ENCODE measurements around the gene SMARCB1. TPM values are rescaled to one million over a fixed set of nuclear protein-coding genes. Genes with fewer than 3 reads are reported as not detected.
A peak's percentile ranks its signal among the peaks of the same experiment; 100 is the strongest.

SMARCB1 gene
- total and polyA plus RNA-seq, 2 experiments from 2014 or later = 114 to 132 TPM

- no peak overlapping the region for H3K4me3 Mint-ChIP-seq
Measured at GRCh38 chr22:23764899-23765881, 21.6 kb upstream of the SMARCB1 start.

GRCh38 chr22:23767303-23767672 lies 19.5 kb upstream of the SMARCB1 start:
- no peaks in the 10 kb centered on the region for H3K9me3 Mint-ChIP-seq
- H3K27ac Mint-ChIP-seq = no peak overlapping the region
- Histone ChIP-seq H3K27ac (ENCODE audit: low read depth) (no peak overlapping the region), H3K79me2 (replicated peaks; ENCODE audit: insufficient read depth) (no peaks in the 10 kb centered on the region), H3K4me1 (ENCODE audit: insufficient read depth) (peaks cover 29% of the 10 kb centered on the region), H3K4me3 (peak overlapping the region; percentile 92), H3K27me3 (ENCODE audit: insufficient read depth) (peaks cover 20% of the 10 kb centered on the region), H3K9me2 (ENCODE audit: insufficient read depth) (no peaks in the 10 kb centered on the region), H3K36me3 (ENCODE audit: insufficient read depth) (no peaks in the 10 kb centered on the region; the same call in 1 of the 2 replicates), H3F3A (replicated peaks; ENCODE audit: low read depth) (peaks cover 8% of the 10 kb centered on the region), H4K20me1 (replicated peaks; ENCODE audit: insufficient read depth) (no peaks in the 10 kb centered on the region), H3K4me2 (peak overlapping the region; percentile 99), H2AFZ (no peak overlapping the region)
- H3K4me1 Mint-ChIP-seq = peaks cover 39% of the 10 kb centered on the region
- H3K27me3 Mint-ChIP-seq (ENCODE audit: insufficient read depth, low read depth, poor library complexity) = peaks cover 30% of the 10 kb centered on the region
- ATAC-seq (peak; percentile 5), DNase-seq (ENCODE audit: low spot score) (no peak)
- H3K4me3 Mint-ChIP-seq = peak overlapping the region; percentile 83
- peaks cover 14% of the 10 kb centered on the region for H3K36me3 Mint-ChIP-seq (ENCODE audit: low read depth)
- no peak for TF ChIP-seq EZH2 (IDR thresholded peaks at IDR 0.05; ENCODE audit: low read depth, unreplicated experiment)
- no peak for TF ChIP-seq ZNF462 (CRISPR knock-in tag; IDR thresholded peaks at IDR 0.05)
- no peak for TF ChIP-seq STAT1 (IDR thresholded peaks at IDR 0.05; ENCODE audit: unreplicated experiment)
- TF ChIP-seq ETS1 (IDR thresholded peaks at IDR 0.05) = no peak

More at GRCh38 chr22:23764899-23765881, 21.6 kb upstream of the SMARCB1 start:
- Histone ChIP-seq H2AFZ (no peak overlapping the region), H3K4me1 (ENCODE audit: insufficient read depth) (peaks cover 25% of the 10 kb centered on the region), H3K9me2 (ENCODE audit: insufficient read depth) (no peaks in the 10 kb centered on the region), H3K4me3 (no peak overlapping the region), H3F3A (replicated peaks; ENCODE audit: low read depth) (peaks cover 8% of the 10 kb centered on the region; the same call in 1 of the 2 replicates), H3K27ac (ENCODE audit: low read depth) (no peak overlapping the region), H3K36me3 (ENCODE audit: insufficient read depth) (no peaks in the 10 kb centered on the region; the same call in 1 of the 2 replicates), H3K79me2 (replicated peaks; ENCODE audit: insufficient read depth) (no peaks in the 10 kb centered on the region), H3K4me2 (no peak overlapping the region), H3K27me3 (ENCODE audit: insufficient read depth) (peaks cover 16% of the 10 kb centered on the region), H4K20me1 (replicated peaks; ENCODE audit: insufficient read depth) (no peaks in the 10 kb centered on the region)
- TF ChIP-seq ZNF331 (CRISPR knock-in tag; IDR thresholded peaks at IDR 0.05; ENCODE audit: low read depth) = no peak
- TF ChIP-seq EZH2 (IDR thresholded peaks at IDR 0.05; ENCODE audit: low read depth, unreplicated experiment) = no peak
- no peak for TF ChIP-seq POLR2AphosphoS5 (IDR thresholded peaks at IDR 0.05; ENCODE audit: low read depth)
- no peak for TF ChIP-seq JUNB (IDR thresholded peaks at IDR 0.05; ENCODE audit: unreplicated experiment)
- TF ChIP-seq CTCF (conservative IDR thresholded peaks at IDR 0.05; ENCODE audit: low read depth in 2 of 2) = no peak
- no peak for TF ChIP-seq ZNF114 (CRISPR knock-in tag; IDR thresholded peaks at IDR 0.05)
- ATAC-seq (no peak), DNase-seq (ENCODE audit: low spot score) (no peak)
- Mint-ChIP-seq H3K27me3 (ENCODE audit: insufficient read depth, low read depth, poor library complexity) (peaks cover 24% of the 10 kb centered on the region), H3K9me3 (no peaks in the 10 kb centered on the region), H3K36me3 (ENCODE audit: low read depth) (peaks cover 14% of the 10 kb centered on the region), H3K27ac (0 out of 2 replicates have a peak overlapping the region, but pooled peaks have one; percentile 23), H3K4me1 (peaks cover 36% of the 10 kb centered on the region)

Data from GM23338 (cell line).